HepG2 (cell line): Measurements from ENCODE around the gene ARX. TPM values are rescaled to one million over a fixed set of nuclear protein-coding genes. Genes with fewer than 3 reads are reported as not detected.

Source experiments
- ATAC-seq: fragments of 200-7000 bp; cut with Tn5 transposase; 3 replicates; pipeline ENCODE4 v1.9.1; 2020; ENCODE audit warnings: mild to moderate bottlenecking, moderate library complexity
- BruUV-seq: library from RNA; stranded (reverse); fragments of 400-500 nt; replicated peaks from 2 replicates; lab custom pipeline; 2021; lab: Mats Ljungman, UMichigan
- CTCF ChIA-PET: fragments of 300-600 bp; formaldehyde crosslinking; extraction: SDS; loops from one replicate; lab custom pipeline; 2021; ENCODE audit warnings: low total read pairs, inconsistent platforms, low intra/inter-chr PET ratio; lab: Yijun Ruan, JAX
- POLR2A ChIA-PET: fragments of 350-600 bp; sonication (Branson Sonifier 250); formaldehyde crosslinking; loops from one replicate; lab custom pipeline; 2020; ENCODE audit warnings: antibody characterized with exemption, inconsistent platforms; lab: Yijun Ruan, JAX
- DNase-seq: peaks from one replicate; pipeline ENCODE4 v3.0.0-alpha.2; 2015; ENCODE audit warnings: low spot score
- FAIRE-seq: peaks from 3 replicates; lab custom pipeline; 2011; peaks lifted over from hg19 to GRCh38; lab: Jason Lieb, UNC
- H2AFZ ChIP-seq: one replicate; pipeline ENCODE4 v1.6.1; 2011; ENCODE audit warnings: low read length, inconsistent platforms
- H3K27ac ChIP-seq: fragments of 300-600 bp; 3 replicates; pipeline ENCODE4 v1.8.0; 2011; ENCODE audit warnings: mixed run types, mild to moderate bottlenecking, mixed read lengths, low read length, inconsistent platforms; ENCODE audit not compliant: insufficient read depth; ENCODE audit errors: extremely low read length
- H3K27me3 ChIP-seq, 2 experiments: fragments of 200-600 bp in 1 of 2; 2 replicates in 1 of 2; 3 replicates in 1 of 2; pipeline versions ENCODE4 v1.6.0 to v1.8.0; 2011; ENCODE audit warnings: low read length in 2 of 2, mild to moderate bottlenecking in 2 of 2, moderate library complexity in 2 of 2, inconsistent platforms in 1 of 2; ENCODE audit not compliant: insufficient read depth in 2 of 2, control insufficient read depth in 1 of 2
- H3K36me3 ChIP-seq, 2 experiments: fragments of 200-600 bp in 1 of 2; replicated peaks in 1 of 2; 2 replicates in 1 of 2; 3 replicates in 1 of 2; pipeline versions ENCODE4 v1.5.1 to v1.8.0; 2011; ENCODE audit warnings: low read length in 2 of 2, inconsistent platforms in 1 of 2; ENCODE audit not compliant: insufficient read depth in 2 of 2, control insufficient read depth in 1 of 2
- H3K4me1 ChIP-seq: 2 replicates; pipeline ENCODE4 v1.5.1; 2012; ENCODE audit warnings: low read length, inconsistent platforms; ENCODE audit not compliant: insufficient read depth
- H3K4me2 ChIP-seq: 2 replicates; pipeline ENCODE4 v1.6.0; 2011; ENCODE audit warnings: low read depth, low read length, inconsistent platforms
- H3K4me3 ChIP-seq, 3 experiments: fragments of 200-600 bp in 1 of 3; sonication (generic), shearing (Covaris generic) in 1 of 3; replicated peaks in 1 of 3; 2 replicates each; pipeline ENCODE4 v1.5.1; 2011 to 2016; ENCODE audit warnings: low read length in 3 of 3, inconsistent platforms in 2 of 3, low read depth in 2 of 3, mild to moderate bottlenecking in 2 of 3, control low read depth in 1 of 3, mixed read lengths in 1 of 3; ENCODE audit not compliant: insufficient read depth in 1 of 3
- H3K79me2 ChIP-seq: one replicate; pipeline ENCODE4 v1.6.1; 2011; ENCODE audit warnings: low read length, inconsistent platforms; ENCODE audit not compliant: insufficient read depth
- H3K9ac ChIP-seq: 2 replicates; pipeline ENCODE4 v1.6.0; 2011; ENCODE audit warnings: mild to moderate bottlenecking, low read depth, low read length, inconsistent platforms; ENCODE audit not compliant: insufficient read depth
- H3K9me3 ChIP-seq: 2 replicates; pipeline ENCODE4 v1.5.1; 2012; ENCODE audit warnings: mild to moderate bottlenecking, low read length
- H4K20me1 ChIP-seq: 2 replicates; pipeline ENCODE4 v1.6.0; 2011; ENCODE audit warnings: inconsistent platforms, mild to moderate bottlenecking, low read length, moderate library complexity; ENCODE audit not compliant: insufficient read depth
- CCDC6 ChIP-seq: sonication (generic); formaldehyde crosslinking; IDR thresholded peaks from 2 replicates; pipeline ENCODE4 v1.8.1; 2022; ENCODE audit warnings: mild to moderate bottlenecking, missing genetic modification reagents, moderate library complexity
- HNRNPUL1 ChIP-seq: fragments of 200-400 bp; formaldehyde crosslinking; IDR thresholded peaks from 2 replicates; pipeline ENCODE4 v1.6.1; 2017; ENCODE audit warnings: low read depth, mild to moderate bottlenecking, low read length, moderate library complexity
- IRX3 ChIP-seq: sonication (generic); formaldehyde crosslinking; IDR thresholded peaks from 2 replicates; pipeline ENCODE4 v1.8.1; 2023; ENCODE audit warnings: mild to moderate bottlenecking, low read depth, missing genetic modification reagents, borderline replicate concordance
- KDM3A ChIP-seq: IDR thresholded peaks from 2 replicates; pipeline ENCODE4 v1.6.1; 2018; ENCODE audit warnings: low read depth, missing compliant biosample characterization
- KLF9 ChIP-seq: IDR thresholded peaks from 2 replicates; pipeline ENCODE4 v1.6.1; 2016; ENCODE audit warnings: low read depth
- MLX ChIP-seq: IDR thresholded peaks from 2 replicates; pipeline ENCODE4 v1.6.1; 2016
- MXD4 ChIP-seq: IDR thresholded peaks from 2 replicates; pipeline ENCODE4 v1.6.1; 2016; ENCODE audit warnings: mild to moderate bottlenecking, missing biosample characterization, missing genetic modification reagents
- SMAD3 ChIP-seq: sonication (generic); formaldehyde crosslinking; IDR thresholded peaks from 2 replicates; pipeline ENCODE4 v1.4.0; 2020; ENCODE audit warnings: missing genetic modification reagents
- YEATS4 ChIP-seq: sonication (generic); formaldehyde crosslinking; IDR thresholded peaks from 2 replicates; pipeline ENCODE4 v1.4.0; 2020; ENCODE audit warnings: missing genetic modification reagents, borderline replicate concordance
- ZBTB10 ChIP-seq: sonication (generic); formaldehyde crosslinking; IDR thresholded peaks from 2 replicates; pipeline ENCODE4 v1.4.0; 2020; ENCODE audit warnings: missing genetic modification reagents, borderline replicate concordance
- ZNF10 ChIP-seq: sonication (generic); formaldehyde crosslinking; IDR thresholded peaks from 2 replicates; pipeline ENCODE4 v1.4.0; 2020; ENCODE audit warnings: mild to moderate bottlenecking, low read depth, missing genetic modification reagents, borderline replicate concordance
- ZNF326 ChIP-seq: sonication (generic); formaldehyde crosslinking; IDR thresholded peaks from 2 replicates; pipeline ENCODE4 v1.4.0; 2020; ENCODE audit warnings: missing genetic modification reagents, borderline replicate concordance
- ZNF329 ChIP-seq: sonication (generic); formaldehyde crosslinking; IDR thresholded peaks from 2 replicates; pipeline ENCODE4 v1.9.0; 2021; ENCODE audit warnings: low read depth, mild to moderate bottlenecking, missing genetic modification reagents
- ZNF335 ChIP-seq: sonication (generic); formaldehyde crosslinking; IDR thresholded peaks from 2 replicates; pipeline ENCODE4 v1.4.0; 2020; ENCODE audit warnings: missing genetic modification reagents
- ZNF513 ChIP-seq: sonication (generic); formaldehyde crosslinking; conservative IDR thresholded peaks from 2 replicates; pipeline ENCODE4 v1.5.0; 2020; ENCODE audit warnings: missing genetic modification reagents
- ZNF770 ChIP-seq: sonication (generic); formaldehyde crosslinking; IDR thresholded peaks from 2 replicates; pipeline ENCODE4 v1.5.0; 2020; ENCODE audit warnings: mild to moderate bottlenecking, missing genetic modification reagents
- WGBS: methylation state at CpG from one replicate; pipeline ENCODE4 v1.1.6; 2017; ENCODE audit warnings: low lambda C conversion rate; 5-methylcytosine and 5-hydroxymethylcytosine counted together
- in situ Hi-C: cut with HindIII; loops from 2 replicates; pipeline ENCODE4 v1.10.0; 2017; ENCODE audit warnings: low pct_unique_long_range_greater_than_20kb; ENCODE audit not compliant: extremely low pct_ligation_motif_present
- intact Hi-C: fragments of 100-400 bp; cut with micrococcal nuclease; formaldehyde crosslinking; loops from one replicate; pipeline ENCODE4 v1.10.0; 2022; ENCODE audit not compliant: unreplicated experiment
- polyA plus RNA-seq, 8 experiments: library from polyadenylated mRNA; depleted of rRNA in 3 of 8; stranded (reverse) in 7 of 8; unstranded in 1 of 8; fragments of >200 nt; fragmentation: Illumina TruSeq in 4 of 8; extraction: Trizol in 4 of 8; gene quantifications; 2 replicates each; pipeline versions ENCODE4 v1.2.1 to v1.2.3, GENCODE V29; 2011 to 2016; ENCODE audit warnings: low read depth in 4 of 8, missing spikeins in 1 of 8, mixed read lengths in 1 of 8; ENCODE audit not compliant: insufficient read depth in 1 of 8
- total RNA-seq, 5 experiments: library from RNA; depleted of rRNA; stranded (reverse); fragments of >200 nt; fragmentation: Illumina TruSeq; extraction: Trizol; gene quantifications; 2 replicates each; pipeline ENCODE4 v1.2.3, GENCODE V29; 2016; ENCODE audit warnings: low read depth in 1 of 5

The ARX gene
- total and polyA plus RNA-seq, 2 of the 13 experiments (the other 11 are each of a cell fraction or from before 2014, with no cell fraction given) = not detected

GRCh38 chrX:25006586-25007058 lies 9.1 kb downstream of the ARX start (continued):
- TF ChIP-seq ZBTB10 (CRISPR knock-in tag) (no peak), ZNF10 (CRISPR knock-in tag) (no peak), ZNF329 (CRISPR knock-in tag) (no peak), YEATS4 (CRISPR knock-in tag) (no peak), KLF9 (CRISPR knock-in tag) (no peak)

- intact Hi-C loops (no loop called here), in situ Hi-C loops (no loop called here)
- ChIA-PET CTCF (no interaction called here), POLR2A (no interaction called here)
- H3K9ac ChIP-seq = no peak overlapping the region
- peaks cover 6% of the 10 kb centered on the region; the same call in 1 of the 2 replicates for H3K4me1 ChIP-seq
- no peak overlapping the region for H2AFZ ChIP-seq
- H3K4me3 ChIP-seq = peak overlapping the region in 1 of 3 experiments; percentile 33; a peak in 2 of 6 replicates
- no peak overlapping the region for H3K27ac ChIP-seq
- FAIRE-seq = no peak
- peak overlapping the region; percentile 27; the same call in 1 of the 2 replicates for H3K4me2 ChIP-seq
- no peaks in the 10 kb centered on the region for H4K20me1 ChIP-seq
- H3K27me3 ChIP-seq = peaks cover 2 to 38% of the 10 kb centered on the region in 2 experiments; a peak in 2 of 5 replicates
- DNase-seq = no peak
- ATAC-seq = peak; percentile 28
- TF ChIP-seq ZNF335 (CRISPR knock-in tag) (no peak), MLX (CRISPR knock-in tag) (no peak), ZNF513 (CRISPR knock-in tag) (no peak), ZNF326 (CRISPR knock-in tag) (no peak), CCDC6 (no peak), MXD4 (CRISPR knock-in tag) (no peak), SMAD3 (CRISPR knock-in tag) (no peak), ZNF770 (CRISPR knock-in tag) (no peak), HNRNPUL1 (no peak), KDM3A (CRISPR knock-in tag) (no peak), IRX3 (no peak)
- H3K79me2 ChIP-seq = no peaks in the 10 kb centered on the region
- BruUV-seq = no TSS peak
- H3K9me3 ChIP-seq = no peaks in the 10 kb centered on the region
- H3K36me3 ChIP-seq = no peaks in the 10 kb centered on the region
- 55% methylated on average over 17 of the region's 72 CpGs for WGBS
Observed at GRCh38 chrX:25005382-25006185, 10.2 kb downstream of the ARX start.
